Fibroblast of lung (primary cell): ENCODE measurements around the gene ZBTB7C. TPM values are rescaled to one million over a fixed set of nuclear protein-coding genes. Genes with fewer than 3 reads are reported as not detected.

Source experiments
- DNase-seq, 2 donors: peaks; one replicate each; pipeline versions ENCODE4 v3.0.0 to v3.0.0-alpha.2; 2010; ENCODE audit warnings: low read depth in 2 of 2
- H2AFZ ChIP-seq: 2 replicates; pipeline ENCODE4 v1.5.1; 2012; ENCODE audit warnings: low read length, control low read depth, inconsistent platforms
- H3K27ac ChIP-seq: 2 replicates; pipeline ENCODE4 v1.5.1; 2011; ENCODE audit warnings: low read length, control low read depth; ENCODE audit not compliant: insufficient read depth
- H3K27me3 ChIP-seq: 2 replicates; pipeline ENCODE4 v1.5.1; 2011; ENCODE audit warnings: mild to moderate bottlenecking, low read length; ENCODE audit not compliant: control insufficient read depth, insufficient read depth
- H3K36me3 ChIP-seq: 2 replicates; pipeline ENCODE4 v1.5.1; 2011; ENCODE audit warnings: low read length; ENCODE audit not compliant: control insufficient read depth, insufficient read depth
- H3K4me1 ChIP-seq: 2 replicates; pipeline ENCODE4 v1.5.1; 2011; ENCODE audit warnings: low read length; ENCODE audit not compliant: control insufficient read depth, insufficient read depth; ENCODE audit errors: extremely low read depth
- H3K4me2 ChIP-seq: 2 replicates; pipeline ENCODE4 v1.5.1; 2011; ENCODE audit warnings: low read length, control low read depth; ENCODE audit not compliant: insufficient read depth; ENCODE audit errors: extremely low read depth
- H3K4me3 ChIP-seq, 4 experiments: fragments of 200-600 bp in 1 of 4; sonication (generic) in 1 of 4; replicated peaks in 1 of 4; 2 replicates each; pipeline ENCODE4 v1.5.1; 2011 to 2016; ENCODE audit warnings: low read length in 4 of 4, low read depth in 3 of 4, mild to moderate bottlenecking in 3 of 4, control low read depth in 2 of 4, inconsistent platforms in 1 of 4, mixed read lengths in 1 of 4; ENCODE audit not compliant: insufficient read depth in 1 of 4; ENCODE audit errors: control extremely low read depth in 1 of 4
- H3K79me2 ChIP-seq: 2 replicates; pipeline ENCODE4 v1.5.1; 2012; ENCODE audit warnings: mild to moderate bottlenecking, low read length, inconsistent platforms; ENCODE audit not compliant: control insufficient read depth, insufficient read depth
- H3K9ac ChIP-seq: 2 replicates; pipeline ENCODE4 v1.5.1; 2011; ENCODE audit warnings: mild to moderate bottlenecking, low read length, control low read depth; ENCODE audit not compliant: insufficient read depth
- H3K9me3 ChIP-seq: 2 replicates; pipeline ENCODE4 v1.5.1; 2012; ENCODE audit warnings: low read depth, low read length; ENCODE audit not compliant: control insufficient read depth, insufficient read depth
- H4K20me1 ChIP-seq: 2 replicates; pipeline ENCODE4 v1.5.1; 2011; ENCODE audit warnings: low read length; ENCODE audit not compliant: control insufficient read depth, insufficient read depth; ENCODE audit errors: extremely low read depth
- CTCF ChIP-seq, 2 donors: IDR thresholded peaks in 1 of 2; conservative IDR thresholded peaks in 1 of 2; 1 replicate in 1 of 2; 2 replicates in 1 of 2; pipeline ENCODE4 v1.5.1; 2011 to 2012; ENCODE audit warnings: low read length in 2 of 2, control low read depth in 1 of 2, inconsistent platforms in 1 of 2, low read depth in 1 of 2, mild to moderate bottlenecking in 1 of 2
- EZH2 ChIP-seq: IDR thresholded peaks from 2 replicates; pipeline ENCODE4 v1.5.1; 2012; ENCODE audit warnings: low read length, control low read depth, mild to moderate bottlenecking; ENCODE audit errors: missing control alignments
- polyA plus RNA-seq, 2 donors: library from polyadenylated mRNA; depleted of rRNA in 1 of 2; stranded (reverse) in 1 of 2; unstranded in 1 of 2; fragments of >200 nt; gene quantifications; 2 replicates each; pipeline ENCODE4 v1.2.1, GENCODE V29; 2011 to 2012; ENCODE audit warnings: missing spikeins in 1 of 2
- total RNA-seq: library from RNA; depleted of rRNA; stranded (reverse); fragments of >200 nt; gene quantifications from 2 replicates; pipeline ENCODE4 v1.2.1, GENCODE V29; 2014

Gene ZBTB7C
- total and polyA plus RNA-seq, 2 donors (not counting 1 experiment from before 2014, with no cell fraction given) = 0.19 to 0.33 TPM

- TF ChIP-seq EZH2 (no peak), CTCF (conservative IDR thresholded peaks at IDR 0.05 in 1 of 2, IDR thresholded peaks at IDR 0.05 in 1 of 2; ENCODE audit: low read depth in 1 of 2, low read length in 2 of 2) (no peak)
- Histone ChIP-seq H3K27me3 (no peaks in the 10 kb centered on the region), H3K9me3 (no peaks in the 10 kb centered on the region), H3K27ac (no peak overlapping the region), H3K36me3 (no peaks in the 10 kb centered on the region), H2AFZ (no peak overlapping the region), H4K20me1 (no peaks in the 10 kb centered on the region), H3K4me1 (no peaks in the 10 kb centered on the region), H3K4me3 (no peak overlapping the region), H3K4me2 (no peak overlapping the region), H3K79me2 (no peaks in the 10 kb centered on the region), H3K9ac (no peak overlapping the region)
- DNase-seq = no peak
Measured at GRCh38 chr18:48310353-48310752, 98.8 kb downstream of the ZBTB7C start.

DNA sequence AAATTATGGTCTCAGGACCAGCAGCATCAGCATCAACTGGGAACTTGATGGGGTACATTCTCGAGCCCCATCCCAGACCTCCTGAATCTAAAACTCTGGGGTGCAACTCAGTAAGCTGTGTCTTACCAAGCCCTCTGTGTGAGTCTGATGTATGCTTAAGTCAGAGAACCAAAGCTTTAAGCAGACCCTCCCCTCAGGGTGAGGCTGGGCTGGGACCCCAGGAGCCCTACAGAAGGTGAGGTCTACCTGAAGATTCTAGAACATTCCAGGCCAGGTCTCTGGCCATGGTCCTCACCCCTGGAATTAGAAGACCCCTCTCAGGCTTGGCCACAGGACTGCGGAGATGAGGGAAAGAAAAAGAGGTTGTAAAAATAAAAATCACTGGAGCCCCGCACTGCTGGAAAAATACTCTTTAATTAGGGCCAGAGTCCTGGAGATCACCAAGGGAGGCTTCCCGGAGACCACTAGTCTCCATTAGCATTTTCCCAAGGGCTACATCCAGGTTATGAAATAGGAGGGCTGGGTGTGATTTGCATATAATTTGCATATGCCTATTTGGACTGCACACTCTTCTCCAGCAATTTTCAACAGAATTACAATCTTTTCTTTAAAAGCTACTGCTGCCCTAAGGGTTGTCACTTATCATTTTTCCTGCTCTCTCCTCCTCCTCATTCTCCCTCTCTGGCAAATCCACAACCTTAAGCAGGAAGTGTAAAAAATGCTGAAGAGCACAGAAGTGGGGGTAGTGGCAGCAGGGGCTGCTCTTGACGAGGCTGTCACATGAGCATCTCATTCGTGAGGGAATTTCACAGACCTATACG, 100.2 kb downstream of the ZBTB7C start:
- TF ChIP-seq CTCF (conservative IDR thresholded peaks at IDR 0.05 in 1 of 2, IDR thresholded peaks at IDR 0.05 in 1 of 2; ENCODE audit: low read depth in 1 of 2, low read length in 2 of 2) (no peak), EZH2 (no peak)
- H3K9me3 ChIP-seq = no peaks in the 10 kb centered on the region
- no peak overlapping the region for H3K4me2 ChIP-seq
- no peaks in the 10 kb centered on the region for H3K4me1 ChIP-seq
- no peak overlapping the region for H3K27ac ChIP-seq
- no peaks in the 10 kb centered on the region for H3K79me2 ChIP-seq
- no peak overlapping the region for H3K9ac ChIP-seq
- no peak overlapping the region for H2AFZ ChIP-seq
- DNase-seq = no peak
- no peaks in the 10 kb centered on the region for H3K27me3 ChIP-seq
- no peak overlapping the region for H3K4me3 ChIP-seq
- no peaks in the 10 kb centered on the region for H4K20me1 ChIP-seq
- H3K36me3 ChIP-seq = no peaks in the 10 kb centered on the region

- Histone ChIP-seq H3K9me3 (no peaks in the 10 kb centered on the region), H3K4me1 (no peaks in the 10 kb centered on the region), H3K79me2 (no peaks in the 10 kb centered on the region), H3K4me2 (no peak overlapping the region), H3K27me3 (no peaks in the 10 kb centered on the region), H3K9ac (no peak overlapping the region), H3K36me3 (no peaks in the 10 kb centered on the region), H3K4me3 (no peak overlapping the region), H4K20me1 (no peaks in the 10 kb centered on the region), H3K27ac (no peak overlapping the region), H2AFZ (no peak overlapping the region)
- no peak for DNase-seq
- TF ChIP-seq EZH2 = no peak
- TF ChIP-seq CTCF (conservative IDR thresholded peaks at IDR 0.05 in 1 of 2, IDR thresholded peaks at IDR 0.05 in 1 of 2; ENCODE audit: low read depth in 1 of 2, low read length in 2 of 2) = no peak
Measured at GRCh38 chr18:48308027-48308635, 101.1 kb downstream of the ZBTB7C start.
